Thyroid gland (tissue), 4 donors: Measurements from ENCODE around the gene CDH1. TPM values are rescaled to one million over a fixed set of nuclear protein-coding genes. Genes with fewer than 3 reads are reported as not detected.
A peak's percentile ranks its signal among the peaks of the same experiment; 100 is the strongest.

ENCODE experiments used
- DNase-seq, 2 donors: peaks; one replicate each; pipeline ENCODE4 v3.0.0-alpha.2; 2019
- H3K27ac ChIP-seq, 3 donors: fragments of 200-600 bp; sonication (generic); 1 replicate in 2 of 3; 2 replicates in 1 of 3; pipeline ENCODE4 v1.5.1; 2016 to 2019; ENCODE audit warnings: mild to moderate bottlenecking in 1 of 3, moderate library complexity in 1 of 3
- H3K27me3 ChIP-seq: fragments of 200-600 bp; sonication (generic); one replicate; pipeline ENCODE4 v1.5.1; 2019
- H3K36me3 ChIP-seq, 2 donors: fragments of 200-600 bp; sonication (generic); one replicate each; pipeline ENCODE4 v1.5.1; 2016 to 2019
- H3K4me1 ChIP-seq, 2 donors: fragments of 200-600 bp; sonication (generic); one replicate each; pipeline ENCODE4 v1.5.1; 2017 to 2019
- H3K4me3 ChIP-seq, 3 donors: fragments of 200-600 bp; sonication (generic); replicated peaks in 1 of 3; 1 replicate in 2 of 3; 2 replicates in 1 of 3; pipeline ENCODE4 v1.5.1; 2016; ENCODE audit warnings: mild to moderate bottlenecking in 1 of 3
- H3K9me3 ChIP-seq: fragments of 200-600 bp; sonication (generic); one replicate; pipeline ENCODE4 v1.5.1; 2017
- POLR2A ChIP-seq, 2 donors: fragments of 450-650 bp; IDR thresholded peaks; one replicate each; pipeline ENCODE4 v1.6.1; 2017; ENCODE audit warnings: antibody characterized with exemption in 2 of 2, mild to moderate bottlenecking in 2 of 2, moderate library complexity in 1 of 2
- WGBS, 2 donors: methylation state at CpG; one replicate each; pipeline ENCODE4 v1.1.5; 2017; 5-methylcytosine and 5-hydroxymethylcytosine counted together
- intact Hi-C: fragments of 100-400 bp; cut with DNase I; formaldehyde crosslinking; loops from one replicate; pipeline ENCODE4 v1.15.1; 2023
- total RNA-seq, 4 donors: library from RNA; depleted of rRNA; stranded (reverse); fragments of >200 nt; gene quantifications; one replicate each; pipeline ENCODE4 v1.2.3, GENCODE V29; 2016
- TF ChIP-seq, protein P1 (sequence below), 6 experiments: fragments of 200-600 bp in 3 of 6; fragments of 450-650 bp in 3 of 6; sonication (generic) in 3 of 6; IDR thresholded peaks; one replicate each; pipeline ENCODE4 v1.5.1; 2016 to 2019; ENCODE audit warnings: antibody characterized with exemption in 6 of 6, mild to moderate bottlenecking in 2 of 6, inconsistent platforms in 1 of 6, moderate library complexity in 1 of 6

CDH1 gene
- total RNA-seq, 4 donors from 2014 or later: 177 to 287 (median 279) TPM

- Histone ChIP-seq H3K4me1 (peaks cover 67 to 90% of the 10 kb centered on the region in 2 donors), H3K27ac (peak overlapping the region; percentile 80 to 97 (median 85)), H3K27me3 (no peaks in the 10 kb centered on the region), H3K36me3 (no peaks in the 10 kb centered on the region), H3K4me3 (no peak overlapping the region), H3K9me3 (no peaks in the 10 kb centered on the region)
- no peak for TF ChIP-seq POLR2A (IDR thresholded peaks at IDR 0.05)
- TF ChIP-seq, protein P1, sequence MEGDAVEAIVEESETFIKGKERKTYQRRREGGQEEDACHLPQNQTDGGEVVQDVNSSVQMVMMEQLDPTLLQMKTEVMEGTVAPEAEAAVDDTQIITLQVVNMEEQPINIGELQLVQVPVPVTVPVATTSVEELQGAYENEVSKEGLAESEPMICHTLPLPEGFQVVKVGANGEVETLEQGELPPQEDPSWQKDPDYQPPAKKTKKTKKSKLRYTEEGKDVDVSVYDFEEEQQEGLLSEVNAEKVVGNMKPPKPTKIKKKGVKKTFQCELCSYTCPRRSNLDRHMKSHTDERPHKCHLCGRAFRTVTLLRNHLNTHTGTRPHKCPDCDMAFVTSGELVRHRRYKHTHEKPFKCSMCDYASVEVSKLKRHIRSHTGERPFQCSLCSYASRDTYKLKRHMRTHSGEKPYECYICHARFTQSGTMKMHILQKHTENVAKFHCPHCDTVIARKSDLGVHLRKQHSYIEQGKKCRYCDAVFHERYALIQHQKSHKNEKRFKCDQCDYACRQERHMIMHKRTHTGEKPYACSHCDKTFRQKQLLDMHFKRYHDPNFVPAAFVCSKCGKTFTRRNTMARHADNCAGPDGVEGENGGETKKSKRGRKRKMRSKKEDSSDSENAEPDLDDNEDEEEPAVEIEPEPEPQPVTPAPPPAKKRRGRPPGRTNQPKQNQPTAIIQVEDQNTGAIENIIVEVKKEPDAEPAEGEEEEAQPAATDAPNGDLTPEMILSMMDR (IDR thresholded peaks at IDR 0.05): no peak
- intact Hi-C loops: no loop called here
- WGBS, 2 donors: 33 to 36% methylated on average over 8 of the region's 8 CpGs
- DNase-seq: peak; percentile 70 to 76
Measured at GRCh38 chr16:68750193-68750695, 13.2 kb downstream of the CDH1 start.

GRCh38 chr16:68751160-68751559, 14.1 kb downstream of the CDH1 start:
- H3K4me1 ChIP-seq: peaks cover 67 to 91% of the 10 kb centered on the region in 2 donors
- H3K36me3 ChIP-seq: no peaks in the 10 kb centered on the region
- no peaks in the 10 kb centered on the region for H3K9me3 ChIP-seq
- 94 to 95% methylated on average over 4 of the region's 4 CpGs for WGBS, 2 donors
- TF ChIP-seq POLR2A (IDR thresholded peaks at IDR 0.05): no peak
- TF ChIP-seq, protein P1 (IDR thresholded peaks at IDR 0.05): no peak
- no peaks in the 10 kb centered on the region for H3K27me3 ChIP-seq
- peak overlapping the region; percentile 85 to 97 (median 88) for H3K27ac ChIP-seq
- no peak for DNase-seq
- no peak overlapping the region for H3K4me3 ChIP-seq
- intact Hi-C loops: no loop called here

DNA sequence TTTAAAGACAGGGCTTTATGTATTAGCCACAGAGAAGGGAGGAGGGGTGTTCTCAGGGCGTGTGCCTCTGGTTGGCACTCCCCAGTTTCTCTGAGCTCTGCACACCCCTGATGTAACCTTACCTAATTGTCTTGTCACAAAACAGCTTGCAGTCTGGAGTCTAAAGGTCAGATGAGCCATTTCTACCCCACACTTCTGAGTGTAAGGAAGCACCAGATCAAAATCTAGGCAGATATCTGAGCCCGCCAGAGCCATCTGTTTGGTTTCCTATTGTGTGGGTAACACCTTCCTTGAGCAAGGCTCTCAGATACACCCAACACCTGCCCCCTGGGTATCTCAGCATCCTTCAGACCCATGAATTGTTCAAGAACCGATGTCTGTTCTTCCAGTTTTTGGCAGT, 15.5 kb downstream of the CDH1 start:
- Histone ChIP-seq H3K4me3 (no peak overlapping the region), H3K9me3 (no peaks in the 10 kb centered on the region), H3K4me1 (peaks cover 63 to 90% of the 10 kb centered on the region in 2 donors), H3K36me3 (no peaks in the 10 kb centered on the region), H3K27me3 (no peaks in the 10 kb centered on the region), H3K27ac (peak overlapping the region in 2 of 3 donors; percentile 88 to 97)
- no peak for DNase-seq
- no peak for TF ChIP-seq POLR2A (IDR thresholded peaks at IDR 0.05)
- TF ChIP-seq, protein P1 (IDR thresholded peaks at IDR 0.05): no peak
- 81 to 91% methylated on average over 3 of the region's 3 CpGs for WGBS, 2 donors
- intact Hi-C loops: no loop called here

GRCh38 chr16:68754084-68754792, 17.1 kb downstream of the CDH1 start:
- 66 to 69% methylated on average over 7 of the region's 7 CpGs for WGBS, 2 donors
- peaks cover 52 to 77% of the 10 kb centered on the region in 2 donors for H3K4me1 ChIP-seq
- H3K27me3 ChIP-seq: no peaks in the 10 kb centered on the region
- H3K4me3 ChIP-seq: no peak overlapping the region
- peak overlapping the region; percentile 76 to 97 (median 88) for H3K27ac ChIP-seq
- TF ChIP-seq, protein P1 (IDR thresholded peaks at IDR 0.05): no peak
- no peak for TF ChIP-seq POLR2A (IDR thresholded peaks at IDR 0.05)
- intact Hi-C loops: no loop called here
- no peaks in the 10 kb centered on the region for H3K36me3 ChIP-seq
- H3K9me3 ChIP-seq: no peaks in the 10 kb centered on the region
- no peak for DNase-seq

- intact Hi-C loops: no loop called here
- DNase-seq: peak; percentile 81 to 84
Measured at GRCh38 chr16:68756239-68756915, 19.3 kb downstream of the CDH1 start.

More at GRCh38 chr16:68756239-68756915, 19.3 kb downstream of the CDH1 start:
- 58 to 60% methylated on average over 10 of the region's 10 CpGs for WGBS, 2 donors
- H3K9me3 ChIP-seq: no peaks in the 10 kb centered on the region
- no peaks in the 10 kb centered on the region for H3K27me3 ChIP-seq
- H3K27ac ChIP-seq: peak overlapping the region; percentile 76 to 97 (median 88)
- TF ChIP-seq POLR2A (IDR thresholded peaks at IDR 0.05): no peak
- TF ChIP-seq, protein P1 (IDR thresholded peaks at IDR 0.05): no peak
- H3K4me3 ChIP-seq: no peak overlapping the region
- H3K4me1 ChIP-seq: peaks cover 45 to 73% of the 10 kb centered on the region in 2 donors
- H3K36me3 ChIP-seq: no peaks in the 10 kb centered on the region
